Neural cell (in vitro differentiated cells): ENCODE results near the gene LECT2. TPM values are rescaled to one million over a fixed set of nuclear protein-coding genes. Genes with fewer than 3 reads are reported as not detected.

Experiments
- H2AFZ ChIP-seq: fragments of 200-600, 300-800 bp; sonication (generic), shearing (Covaris generic); 2 replicates; pipeline ENCODE4 v1.6.0; 2014; ENCODE audit warnings: low read depth, mild to moderate bottlenecking, antibody characterized with exemption, low read length, moderate library complexity
- H3F3A ChIP-seq: fragments of 200-600 bp; shearing (Covaris generic); 2 replicates; pipeline ENCODE4 v1.6.1; 2016; ENCODE audit warnings: mild to moderate bottlenecking, moderate library complexity, mixed read lengths, antibody characterized with exemption, low read length; ENCODE audit not compliant: insufficient read depth, poor library complexity, severe bottlenecking
- H3K27ac ChIP-seq: fragments of 200-600, 300-800 bp; sonication (generic), shearing (Covaris generic); 2 replicates; pipeline ENCODE4 v1.5.1; 2014; ENCODE audit warnings: mild to moderate bottlenecking, low read length, moderate library complexity
- H3K27me3 ChIP-seq: fragments of 300-800, 200-600 bp; sonication (generic), shearing (Covaris generic); 2 replicates; pipeline ENCODE4 v1.6.0; 2014; ENCODE audit warnings: mild to moderate bottlenecking, low read depth, low read length, moderate library complexity; ENCODE audit not compliant: insufficient read depth
- H3K36me3 ChIP-seq: fragments of 300-800, 200-600 bp; sonication (generic), shearing (Covaris generic); 2 replicates; pipeline ENCODE4 v1.5.1; 2014; ENCODE audit warnings: mild to moderate bottlenecking, antibody characterized with exemption, low read length, moderate library complexity; ENCODE audit not compliant: insufficient read depth
- H3K4me2 ChIP-seq: fragments of 300-800, 200-600 bp; sonication (generic), shearing (Covaris generic); 2 replicates; pipeline ENCODE4 v1.6.0; 2014; ENCODE audit warnings: mild to moderate bottlenecking, low read length
- H3K4me3 ChIP-seq: fragments of 300-800, 200-600 bp; sonication (generic), shearing (Covaris generic); 2 replicates; pipeline ENCODE4 v1.5.1; 2014; ENCODE audit warnings: mild to moderate bottlenecking, low read length, moderate library complexity
- H3K79me2 ChIP-seq: fragments of 200-600 bp; shearing (Covaris generic); replicated peaks from 2 replicates; pipeline ENCODE4 v1.6.0; 2014; ENCODE audit warnings: mild to moderate bottlenecking, low read length, moderate library complexity; ENCODE audit not compliant: insufficient read depth
- H3K9ac ChIP-seq: fragments of 300-800, 200-600 bp; sonication (generic), shearing (Covaris generic); 2 replicates; pipeline ENCODE4 v1.6.1; 2016; ENCODE audit warnings: mild to moderate bottlenecking, low read length, mixed read lengths
- H3K9me2 ChIP-seq: fragments of 200-600 bp; shearing (Covaris generic); 2 replicates; pipeline ENCODE4 v1.6.1; 2016; ENCODE audit warnings: mild to moderate bottlenecking, low read length, mixed read lengths; ENCODE audit not compliant: insufficient read depth
- H3K9me3 ChIP-seq: fragments of 200-600, 300-800 bp; sonication (generic), shearing (Covaris generic); 2 replicates; pipeline ENCODE4 v1.6.1; 2016; ENCODE audit warnings: mild to moderate bottlenecking, mixed run types, low read length, moderate library complexity, mixed read lengths
- H4K20me1 ChIP-seq: fragments of 200-600 bp; shearing (Covaris generic); 2 replicates; pipeline ENCODE4 v1.6.1; 2016; ENCODE audit warnings: mild to moderate bottlenecking, mixed run types; ENCODE audit not compliant: insufficient read depth
- EP300 ChIP-seq: fragments of 450-650 bp; conservative IDR thresholded peaks from 2 replicates; pipeline ENCODE4 v1.6.1; 2014; ENCODE audit warnings: antibody characterized with exemption, mild to moderate bottlenecking, moderate library complexity; ENCODE audit not compliant: poor library complexity, severe bottlenecking
- EZH2 ChIP-seq: fragments of 200-600, 300-800 bp; shearing (Covaris generic), sonication (generic); IDR thresholded peaks from 2 replicates; pipeline ENCODE4 v1.6.1; 2014; ENCODE audit warnings: antibody characterized with exemption, low read length, borderline replicate concordance, mild to moderate bottlenecking; ENCODE audit not compliant: insufficient read depth, poor library complexity, severe bottlenecking
- MXI1 ChIP-seq: fragments of 450-650 bp; conservative IDR thresholded peaks from 2 replicates; pipeline ENCODE4 v1.6.1; 2014; ENCODE audit warnings: antibody characterized with exemption, mild to moderate bottlenecking; ENCODE audit not compliant: poor library complexity, severe bottlenecking
- POLR2AphosphoS5 ChIP-seq: IDR thresholded peaks from 2 replicates; pipeline ENCODE4 v1.6.1; 2012
- RAD21 ChIP-seq: fragments of 450-650 bp; conservative IDR thresholded peaks from 2 replicates; pipeline ENCODE4 v1.6.1; 2014; ENCODE audit warnings: antibody characterized with exemption, mild to moderate bottlenecking, moderate library complexity
- SMC3 ChIP-seq: fragments of 450-650 bp; conservative IDR thresholded peaks from 2 replicates; pipeline ENCODE4 v1.6.1; 2014; ENCODE audit warnings: antibody characterized with exemption, mild to moderate bottlenecking, moderate library complexity; ENCODE audit not compliant: poor library complexity
- TAF1 ChIP-seq: IDR thresholded peaks from 2 replicates; pipeline ENCODE4 v1.6.1; 2012; ENCODE audit warnings: low read depth
- polyA plus RNA-seq: library from polyadenylated mRNA; depleted of rRNA; stranded (reverse); fragments of >200 nt; gene quantifications from 2 replicates; pipeline ENCODE4 v1.2.3, GENCODE V29; 2014
- TF ChIP-seq, protein P1 (sequence below): IDR thresholded peaks from 2 replicates; pipeline ENCODE4 v1.6.1; 2012; ENCODE audit warnings: borderline replicate concordance
- TF ChIP-seq, protein P2 (sequence below): fragments of 450-650 bp; IDR thresholded peaks from 2 replicates; pipeline ENCODE4 v1.5.1; 2014; ENCODE audit warnings: antibody characterized with exemption, mild to moderate bottlenecking, moderate library complexity; ENCODE audit not compliant: poor library complexity, severe bottlenecking

The LECT2 gene
- polyA plus RNA-seq, 1 donor from 2014 or later = not detected

DNA sequence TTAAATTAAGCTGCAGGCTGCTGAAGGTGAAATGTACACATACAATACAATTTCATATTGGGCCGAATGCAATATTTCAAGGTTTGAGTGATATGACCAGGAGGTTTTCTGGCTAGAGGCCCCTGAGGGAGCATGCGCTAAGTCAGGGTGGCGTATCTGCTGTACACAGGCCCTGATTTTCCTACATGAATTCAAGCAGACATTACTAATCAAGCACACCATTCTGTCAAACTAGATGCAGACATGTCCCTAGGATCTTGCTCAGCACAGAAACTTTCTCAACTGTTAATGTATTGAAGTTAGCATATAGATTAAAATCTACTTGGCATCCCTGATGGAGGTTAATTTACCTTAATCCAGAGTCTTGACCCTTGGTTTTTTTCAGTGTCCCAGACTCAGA, 10.7 kb upstream of the LECT2 start:
- Histone ChIP-seq H3K36me3 (no peaks in the 10 kb centered on the region), H3K9me2 (no peaks in the 10 kb centered on the region), H3F3A (no peaks in the 10 kb centered on the region), H3K4me2 (no peak overlapping the region), H3K27ac (no peak overlapping the region), H3K27me3 (no peaks in the 10 kb centered on the region), H4K20me1 (no peaks in the 10 kb centered on the region), H3K9ac (no peak overlapping the region), H3K4me3 (no peak overlapping the region), H3K9me3 (no peaks in the 10 kb centered on the region), H2AFZ (no peak overlapping the region), H3K79me2 (no peaks in the 10 kb centered on the region)
- no peak for TF ChIP-seq SMC3
- TF ChIP-seq, protein P1, sequence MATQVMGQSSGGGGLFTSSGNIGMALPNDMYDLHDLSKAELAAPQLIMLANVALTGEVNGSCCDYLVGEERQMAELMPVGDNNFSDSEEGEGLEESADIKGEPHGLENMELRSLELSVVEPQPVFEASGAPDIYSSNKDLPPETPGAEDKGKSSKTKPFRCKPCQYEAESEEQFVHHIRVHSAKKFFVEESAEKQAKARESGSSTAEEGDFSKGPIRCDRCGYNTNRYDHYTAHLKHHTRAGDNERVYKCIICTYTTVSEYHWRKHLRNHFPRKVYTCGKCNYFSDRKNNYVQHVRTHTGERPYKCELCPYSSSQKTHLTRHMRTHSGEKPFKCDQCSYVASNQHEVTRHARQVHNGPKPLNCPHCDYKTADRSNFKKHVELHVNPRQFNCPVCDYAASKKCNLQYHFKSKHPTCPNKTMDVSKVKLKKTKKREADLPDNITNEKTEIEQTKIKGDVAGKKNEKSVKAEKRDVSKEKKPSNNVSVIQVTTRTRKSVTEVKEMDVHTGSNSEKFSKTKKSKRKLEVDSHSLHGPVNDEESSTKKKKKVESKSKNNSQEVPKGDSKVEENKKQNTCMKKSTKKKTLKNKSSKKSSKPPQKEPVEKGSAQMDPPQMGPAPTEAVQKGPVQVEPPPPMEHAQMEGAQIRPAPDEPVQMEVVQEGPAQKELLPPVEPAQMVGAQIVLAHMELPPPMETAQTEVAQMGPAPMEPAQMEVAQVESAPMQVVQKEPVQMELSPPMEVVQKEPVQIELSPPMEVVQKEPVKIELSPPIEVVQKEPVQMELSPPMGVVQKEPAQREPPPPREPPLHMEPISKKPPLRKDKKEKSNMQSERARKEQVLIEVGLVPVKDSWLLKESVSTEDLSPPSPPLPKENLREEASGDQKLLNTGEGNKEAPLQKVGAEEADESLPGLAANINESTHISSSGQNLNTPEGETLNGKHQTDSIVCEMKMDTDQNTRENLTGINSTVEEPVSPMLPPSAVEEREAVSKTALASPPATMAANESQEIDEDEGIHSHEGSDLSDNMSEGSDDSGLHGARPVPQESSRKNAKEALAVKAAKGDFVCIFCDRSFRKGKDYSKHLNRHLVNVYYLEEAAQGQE = no peak
- TF ChIP-seq MXI1 = no peak
- TF ChIP-seq POLR2AphosphoS5 = no peak
- no peak for TF ChIP-seq EZH2
- TF ChIP-seq RAD21 = no peak
- TF ChIP-seq, protein P2, sequence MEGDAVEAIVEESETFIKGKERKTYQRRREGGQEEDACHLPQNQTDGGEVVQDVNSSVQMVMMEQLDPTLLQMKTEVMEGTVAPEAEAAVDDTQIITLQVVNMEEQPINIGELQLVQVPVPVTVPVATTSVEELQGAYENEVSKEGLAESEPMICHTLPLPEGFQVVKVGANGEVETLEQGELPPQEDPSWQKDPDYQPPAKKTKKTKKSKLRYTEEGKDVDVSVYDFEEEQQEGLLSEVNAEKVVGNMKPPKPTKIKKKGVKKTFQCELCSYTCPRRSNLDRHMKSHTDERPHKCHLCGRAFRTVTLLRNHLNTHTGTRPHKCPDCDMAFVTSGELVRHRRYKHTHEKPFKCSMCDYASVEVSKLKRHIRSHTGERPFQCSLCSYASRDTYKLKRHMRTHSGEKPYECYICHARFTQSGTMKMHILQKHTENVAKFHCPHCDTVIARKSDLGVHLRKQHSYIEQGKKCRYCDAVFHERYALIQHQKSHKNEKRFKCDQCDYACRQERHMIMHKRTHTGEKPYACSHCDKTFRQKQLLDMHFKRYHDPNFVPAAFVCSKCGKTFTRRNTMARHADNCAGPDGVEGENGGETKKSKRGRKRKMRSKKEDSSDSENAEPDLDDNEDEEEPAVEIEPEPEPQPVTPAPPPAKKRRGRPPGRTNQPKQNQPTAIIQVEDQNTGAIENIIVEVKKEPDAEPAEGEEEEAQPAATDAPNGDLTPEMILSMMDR = no peak
- no peak for TF ChIP-seq TAF1

DNA sequence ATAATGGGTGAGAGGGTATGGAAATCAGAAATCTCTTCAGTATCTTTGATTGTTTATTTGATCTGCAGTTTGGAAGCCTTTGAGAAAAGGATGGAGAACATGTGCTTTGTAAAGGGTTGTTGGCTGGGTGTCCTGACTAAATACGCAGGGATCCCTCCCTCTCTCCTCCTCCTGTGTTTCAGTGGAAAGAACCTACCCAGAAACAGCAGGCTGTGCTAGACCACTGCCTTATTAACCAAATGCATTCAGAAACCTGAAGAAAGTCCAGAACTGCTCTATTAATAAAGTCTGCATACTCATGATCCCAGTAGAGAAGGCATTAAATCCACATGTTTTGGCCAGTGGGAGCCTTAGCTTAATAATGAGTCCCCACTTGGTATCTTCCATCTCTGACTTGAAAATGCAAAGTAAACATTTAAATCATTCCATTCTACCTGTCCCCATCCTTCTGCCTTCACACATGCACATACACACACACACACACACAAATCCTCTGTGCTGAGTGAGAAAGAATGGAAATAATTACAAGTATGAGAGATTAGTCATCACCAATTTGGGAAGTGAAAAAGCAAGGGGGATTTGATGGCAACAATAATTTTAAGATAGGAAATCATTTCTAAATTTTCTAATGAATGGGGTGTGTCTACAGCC, 10.0 kb upstream of the LECT2 start:
- H4K20me1 ChIP-seq = no peaks in the 10 kb centered on the region
- H3K27me3 ChIP-seq = no peaks in the 10 kb centered on the region
- no peak overlapping the region for H2AFZ ChIP-seq
- TF ChIP-seq POLR2AphosphoS5 (no peak), TAF1 (no peak)
- H3K9me3 ChIP-seq = no peaks in the 10 kb centered on the region
- H3K4me2 ChIP-seq = no peak overlapping the region
- no peak overlapping the region for H3K4me3 ChIP-seq
- no peaks in the 10 kb centered on the region for H3K36me3 ChIP-seq
- H3K27ac ChIP-seq = no peak overlapping the region
- no peak overlapping the region for H3K9ac ChIP-seq
- no peaks in the 10 kb centered on the region for H3K79me2 ChIP-seq
- no peaks in the 10 kb centered on the region for H3K9me2 ChIP-seq
- H3F3A ChIP-seq = no peaks in the 10 kb centered on the region

DNA sequence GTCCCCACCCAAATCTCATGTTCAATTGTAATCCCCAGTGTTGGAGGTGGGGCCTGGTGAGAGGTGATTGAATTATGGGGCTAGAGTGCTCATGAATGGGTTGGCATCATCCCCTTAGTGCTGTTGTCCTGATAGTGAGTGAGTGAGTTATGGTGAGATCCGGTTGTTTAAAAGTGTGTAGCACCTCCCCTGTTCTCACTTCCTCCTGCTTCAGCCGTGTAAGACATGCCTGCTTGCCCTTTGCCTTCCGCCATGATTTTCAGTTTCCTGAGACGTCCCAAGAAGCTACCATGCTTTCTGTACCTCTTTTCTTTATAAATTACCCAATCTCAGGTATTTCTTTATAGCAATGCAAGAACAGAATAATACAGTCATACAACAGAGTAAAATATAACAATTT, 742 bp upstream of the LECT2 start:
- no peak overlapping the region for H3K4me3 ChIP-seq
- H3K36me3 ChIP-seq = no peaks in the 10 kb centered on the region
- H3K9me3 ChIP-seq = no peaks in the 10 kb centered on the region
- H3K27ac ChIP-seq = no peak overlapping the region
- no peak overlapping the region for H3K9ac ChIP-seq
- no peak overlapping the region for H2AFZ ChIP-seq
- H3K9me2 ChIP-seq = no peaks in the 10 kb centered on the region
- no peak for TF ChIP-seq POLR2AphosphoS5
- TF ChIP-seq EZH2 = no peak
- TF ChIP-seq, protein P2 = no peak
- no peak for TF ChIP-seq TAF1
- no peak for TF ChIP-seq EP300
- TF ChIP-seq SMC3 = no peak
- TF ChIP-seq, protein P1 = no peak
- TF ChIP-seq MXI1 = no peak
- TF ChIP-seq RAD21 = no peak
- no peaks in the 10 kb centered on the region for H3K27me3 ChIP-seq
- H3F3A ChIP-seq = no peaks in the 10 kb centered on the region
- H3K79me2 ChIP-seq = no peaks in the 10 kb centered on the region
- no peak overlapping the region for H3K4me2 ChIP-seq
- no peaks in the 10 kb centered on the region for H4K20me1 ChIP-seq
